AG04449 (cell line): ENCODE measurements around the gene SYT7.

Experiments used
- CTCF ChIA-PET: fragments of 350-600 bp; formaldehyde crosslinking; extraction: SDS; loops from one replicate; lab custom pipeline; 2021; ENCODE audit warnings: antibody characterized with exemption; lab: Yijun Ruan, JAX
- POLR2A ChIA-PET: fragments of 400-600, 350-600 bp; formaldehyde crosslinking; extraction: SDS; loops from one replicate; lab custom pipeline; 2020; ENCODE audit warnings: antibody characterized with exemption, inconsistent platforms; lab: Yijun Ruan, JAX
- DNase-seq: peaks from one replicate; pipeline ENCODE4 v3.0.0-alpha.2; 2010; ENCODE audit warnings: low read depth, low spot score
- H3K4me3 ChIP-seq: 2 replicates; pipeline ENCODE4 v1.5.1; 2011; ENCODE audit warnings: low read depth, mild to moderate bottlenecking, control low read depth, low read length
- CTCF ChIP-seq: IDR thresholded peaks from one replicate; pipeline ENCODE4 v1.5.1; 2011; ENCODE audit warnings: mild to moderate bottlenecking, moderate library complexity, low read length, control low read depth, inconsistent platforms; ENCODE audit not compliant: insufficient read depth; ENCODE audit errors: missing control alignments

Gene SYT7

DNA sequence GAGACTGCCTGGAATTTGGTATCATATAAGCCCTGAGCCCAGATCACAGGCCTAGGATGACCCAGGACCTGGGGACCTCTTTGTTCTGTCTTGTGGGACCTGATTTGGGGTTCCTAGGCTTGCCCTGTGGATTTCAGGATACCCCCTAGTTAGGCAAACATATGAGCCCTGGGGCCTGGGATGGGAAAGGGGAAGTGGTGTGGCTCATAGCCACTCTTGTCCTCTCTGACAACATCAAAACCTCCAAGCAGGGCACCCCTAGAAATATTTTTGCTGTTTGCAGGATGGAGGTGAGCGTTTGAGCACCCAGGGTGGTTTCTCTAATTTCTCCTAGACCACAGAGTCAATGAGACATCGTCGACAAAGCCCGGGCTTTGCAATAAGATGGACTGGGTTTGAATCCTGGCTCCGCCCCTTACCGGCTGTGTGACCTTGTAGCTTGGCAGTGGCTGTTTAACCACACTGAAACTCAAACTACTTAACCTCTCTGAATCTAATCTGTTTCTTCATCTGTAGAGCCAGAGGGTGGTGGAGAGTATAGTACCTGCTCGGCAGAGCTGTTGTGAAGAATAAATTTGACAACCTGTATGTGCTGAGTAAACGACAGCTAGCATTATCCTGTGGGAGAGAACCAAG, 77.6 kb downstream of the SYT7 start:
- H3K4me3 ChIP-seq = no peak overlapping the region
- no peak for TF ChIP-seq CTCF
- DNase-seq = no peak
- ChIA-PET CTCF (interaction anchor here (0.9 to 4.8 kb wide), 7 partner anchors 11 to 136 kb away, joined by 3 to 32 read pairs (median 6); no protein-coding TSS in a partner anchor), POLR2A (no interaction called here)

DNA sequence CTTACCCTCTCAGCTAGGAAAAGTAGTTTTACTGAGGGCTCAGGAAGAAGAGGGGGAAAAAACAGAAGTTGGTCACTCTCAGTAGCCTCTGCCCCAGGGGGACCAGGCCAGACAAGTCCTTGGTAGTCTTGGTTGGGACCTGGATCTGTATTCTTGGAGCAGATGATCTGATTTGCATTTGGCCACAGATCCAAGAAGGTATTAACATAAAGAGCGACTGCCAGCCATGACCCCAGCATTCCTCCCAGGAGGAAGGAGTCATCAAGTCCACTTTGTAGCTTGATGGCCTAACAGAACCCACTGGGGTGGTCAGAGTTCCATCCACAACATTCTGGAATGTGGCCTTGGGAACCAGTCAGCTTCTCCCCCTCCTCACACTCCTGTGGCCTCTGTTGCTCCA, 78.4 kb downstream of the SYT7 start:
- TF ChIP-seq CTCF = no peak
- no peak overlapping the region for H3K4me3 ChIP-seq
- POLR2A ChIA-PET = no interaction called here
- CTCF ChIA-PET = interaction anchor here (0.7 to 4.8 kb wide), 9 partner anchors 11 to 136 kb away, joined by 3 to 32 read pairs (median 4); no protein-coding TSS in a partner anchor
- no peak for DNase-seq

DNA sequence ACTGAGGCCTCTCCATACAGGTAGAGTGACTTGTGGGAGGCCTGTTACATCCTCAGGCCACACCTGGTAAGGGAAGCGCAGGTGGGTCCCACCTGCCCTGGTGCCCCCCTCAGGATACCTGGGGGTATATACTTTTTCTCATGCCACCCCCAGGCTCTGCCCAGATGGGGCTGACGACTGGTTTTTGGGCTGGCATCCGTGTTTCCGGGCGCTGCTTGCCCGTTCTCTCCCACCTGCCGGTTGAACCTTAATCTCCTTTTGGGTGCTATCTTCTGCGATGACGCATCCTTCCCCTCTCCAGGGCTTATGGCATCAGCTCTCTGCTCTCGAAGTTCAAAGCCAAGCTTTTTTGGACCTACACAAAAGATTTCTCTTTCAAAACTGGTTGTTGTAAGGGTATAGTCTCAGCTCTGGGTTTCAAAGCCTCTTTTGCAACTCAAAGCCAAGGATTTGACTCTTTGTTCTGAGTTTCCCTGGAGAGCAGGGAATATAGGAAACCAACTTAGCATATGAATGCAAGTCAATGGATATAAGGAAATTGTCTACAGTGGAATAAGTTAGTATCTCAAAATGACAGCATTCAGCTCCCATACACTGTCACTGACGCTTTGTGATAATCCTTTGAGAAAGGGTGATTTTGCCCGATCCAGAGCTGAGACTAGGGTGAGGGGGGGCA, 80.9 kb downstream of the SYT7 start:
- DNase-seq = no peak
- no peak for TF ChIP-seq CTCF
- ChIA-PET CTCF (interaction anchor here (0.9 to 4.8 kb wide), 3 partner anchors 14 to 81 kb away, joined by 3 to 32 read pairs (median 3); partner anchors contain the start of gene SYT7), POLR2A (no interaction called here)
- no peak overlapping the region for H3K4me3 ChIP-seq

DNA sequence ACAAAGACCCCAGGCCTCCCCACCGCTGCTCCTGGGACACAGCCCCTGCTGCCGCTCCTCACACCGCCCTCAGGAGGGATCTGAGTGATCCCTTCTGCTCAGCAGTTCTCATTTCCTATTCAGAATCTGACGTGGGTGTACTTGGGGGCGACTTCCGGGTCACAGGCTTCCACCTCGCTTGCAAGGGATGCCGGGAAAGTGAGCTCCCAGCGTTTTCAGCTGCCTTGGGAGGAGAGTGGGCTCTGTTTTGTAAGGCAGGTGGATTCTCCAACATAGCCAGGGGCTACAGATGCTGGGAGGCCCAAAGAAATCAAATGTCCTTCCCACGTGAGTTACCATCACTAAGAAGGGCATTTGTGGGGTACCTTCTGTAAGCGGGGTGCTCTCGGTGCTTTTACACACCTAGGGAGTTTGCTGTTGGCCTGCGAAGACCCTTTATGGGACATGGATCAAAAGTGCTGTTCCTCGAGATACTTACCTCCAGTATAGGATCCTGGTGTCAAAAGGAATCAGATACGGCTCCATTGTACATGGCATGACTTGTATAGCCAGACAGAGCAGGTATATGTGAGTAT, 82.0 kb downstream of the SYT7 start:
- ChIA-PET POLR2A (no interaction called here), CTCF (interaction anchor here (1.2 kb wide), 1 partner anchor 17 kb away, joined by 4 read pairs; no protein-coding TSS in a partner anchor)
- DNase-seq = no peak
- no peak for TF ChIP-seq CTCF
- no peak overlapping the region for H3K4me3 ChIP-seq

- DNase-seq = no peak
- ChIA-PET CTCF (no interaction called here), POLR2A (no interaction called here)
- TF ChIP-seq CTCF = no peak
- H3K4me3 ChIP-seq = no peak overlapping the region
Measured at GRCh38 chr11:61497876-61498275, 83.0 kb downstream of the SYT7 start.

GRCh38 chr11:61497473-61497872, 83.4 kb downstream of the SYT7 start:
- H3K4me3 ChIP-seq = no peak overlapping the region
- ChIA-PET POLR2A (no interaction called here), CTCF (no interaction called here)
- no peak for DNase-seq
- TF ChIP-seq CTCF = no peak
